GM12891 (cell line): ENCODE measurements around the gene EFNA4.
"Not testable (repeated sequence)": the region's sequence is repeated elsewhere in the genome, so short reads cannot be mapped to it uniquely, and the experiment has no call there.

Experiments
- DNase-seq: peaks from one replicate; pipeline ENCODE4 v3.0.0; 2011; ENCODE audit warnings: low spot score; ENCODE audit not compliant: insufficient read length
- FAIRE-seq: peaks from 2 replicates; lab custom pipeline; 2011; peaks lifted over from hg19 to GRCh38; lab: Jason Lieb, UNC
- POLR2AphosphoS5 ChIP-seq: IDR thresholded peaks from 2 replicates; pipeline ENCODE4 v1.6.1; 2011; ENCODE audit warnings: low read depth, low read length, control low read depth
- POU2F2 ChIP-seq: IDR thresholded peaks from 2 replicates; pipeline ENCODE4 v1.6.1; 2011; ENCODE audit warnings: low read depth, mild to moderate bottlenecking, control low read depth, low read length, moderate library complexity
- SPI1 ChIP-seq: IDR thresholded peaks from 2 replicates; pipeline ENCODE4 v1.6.1; 2011; ENCODE audit warnings: low read depth, low read length, control low read depth
- TAF1 ChIP-seq: IDR thresholded peaks from 2 replicates; pipeline ENCODE4 v1.6.1; 2011; ENCODE audit warnings: low read depth, low read length, control low read depth

EFNA4 gene

GRCh38 chr1:155117610-155118009 lies 54.1 kb downstream of the EFNA4 start:
- DNase-seq (no peak), FAIRE-seq (no peak)
- TF ChIP-seq SPI1 (no peak), POU2F2 (no peak), TAF1 (no peak), POLR2AphosphoS5 (no peak)

GRCh38 chr1:155118090-155118489 lies 54.5 kb downstream of the EFNA4 start:
- not testable (repeated sequence) for FAIRE-seq, DNase-seq
